OCI-LY7 (cell line): ENCODE results near the gene DNM3.

Experiments used
- EZH2phosphoT487 ChIP-seq: fragments of 200-600 bp; sonication (generic); IDR thresholded peaks from 2 replicates; pipeline ENCODE4 v1.6.1; 2018; ENCODE audit warnings: low read depth, borderline replicate concordance, mild to moderate bottlenecking, mixed run types, antibody characterized with exemption, low read length, moderate library complexity, mixed read lengths
- TF ChIP-seq, protein P1 (sequence below): fragments of 200-600 bp; sonication (generic); conservative IDR thresholded peaks from 2 replicates; pipeline ENCODE4 v1.5.1; 2014; ENCODE audit warnings: mild to moderate bottlenecking, antibody characterized with exemption, low read length, moderate library complexity, mixed read lengths

DNA sequence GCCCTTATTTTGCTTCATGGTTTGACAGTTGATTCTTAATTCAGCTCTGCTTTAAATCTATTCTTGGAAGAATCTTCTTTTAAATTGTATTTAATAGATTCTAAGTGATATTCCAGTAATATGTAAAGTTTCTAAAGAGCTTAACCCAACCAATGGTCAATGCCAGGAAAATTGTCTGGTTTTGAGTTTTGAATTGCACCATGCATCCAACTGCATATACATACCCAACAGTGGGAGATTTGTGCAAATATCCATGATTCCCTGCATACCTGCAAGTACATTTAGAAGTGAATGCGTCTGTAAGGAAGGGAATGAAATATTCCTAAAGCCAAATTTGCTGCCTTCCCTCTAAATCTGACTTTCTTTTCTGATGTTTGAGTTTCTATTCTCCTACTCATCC lies 543.4 kb downstream of the DNM3 start:
- TF ChIP-seq, protein P1, sequence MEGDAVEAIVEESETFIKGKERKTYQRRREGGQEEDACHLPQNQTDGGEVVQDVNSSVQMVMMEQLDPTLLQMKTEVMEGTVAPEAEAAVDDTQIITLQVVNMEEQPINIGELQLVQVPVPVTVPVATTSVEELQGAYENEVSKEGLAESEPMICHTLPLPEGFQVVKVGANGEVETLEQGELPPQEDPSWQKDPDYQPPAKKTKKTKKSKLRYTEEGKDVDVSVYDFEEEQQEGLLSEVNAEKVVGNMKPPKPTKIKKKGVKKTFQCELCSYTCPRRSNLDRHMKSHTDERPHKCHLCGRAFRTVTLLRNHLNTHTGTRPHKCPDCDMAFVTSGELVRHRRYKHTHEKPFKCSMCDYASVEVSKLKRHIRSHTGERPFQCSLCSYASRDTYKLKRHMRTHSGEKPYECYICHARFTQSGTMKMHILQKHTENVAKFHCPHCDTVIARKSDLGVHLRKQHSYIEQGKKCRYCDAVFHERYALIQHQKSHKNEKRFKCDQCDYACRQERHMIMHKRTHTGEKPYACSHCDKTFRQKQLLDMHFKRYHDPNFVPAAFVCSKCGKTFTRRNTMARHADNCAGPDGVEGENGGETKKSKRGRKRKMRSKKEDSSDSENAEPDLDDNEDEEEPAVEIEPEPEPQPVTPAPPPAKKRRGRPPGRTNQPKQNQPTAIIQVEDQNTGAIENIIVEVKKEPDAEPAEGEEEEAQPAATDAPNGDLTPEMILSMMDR, result no peak
- TF ChIP-seq EZH2phosphoT487, result no peak
